PC-9 (cell line): ENCODE measurements around the gene HBS1L.

ENCODE experiments used
- EZH2 ChIP-seq: fragments of 200-600 bp; sonication (generic); IDR thresholded peaks from 2 replicates; pipeline ENCODE4 v1.8.0; 2017; ENCODE audit warnings: antibody characterized with exemption, low read depth
- TF ChIP-seq, protein P1 (sequence below): fragments of 200-600 bp; sonication (generic); conservative IDR thresholded peaks from 2 replicates; pipeline ENCODE4 v1.6.1; 2017; ENCODE audit warnings: mixed run types, antibody characterized with exemption, mild to moderate bottlenecking, moderate library complexity

- TF ChIP-seq EZH2, result no peak
- TF ChIP-seq, protein P1, sequence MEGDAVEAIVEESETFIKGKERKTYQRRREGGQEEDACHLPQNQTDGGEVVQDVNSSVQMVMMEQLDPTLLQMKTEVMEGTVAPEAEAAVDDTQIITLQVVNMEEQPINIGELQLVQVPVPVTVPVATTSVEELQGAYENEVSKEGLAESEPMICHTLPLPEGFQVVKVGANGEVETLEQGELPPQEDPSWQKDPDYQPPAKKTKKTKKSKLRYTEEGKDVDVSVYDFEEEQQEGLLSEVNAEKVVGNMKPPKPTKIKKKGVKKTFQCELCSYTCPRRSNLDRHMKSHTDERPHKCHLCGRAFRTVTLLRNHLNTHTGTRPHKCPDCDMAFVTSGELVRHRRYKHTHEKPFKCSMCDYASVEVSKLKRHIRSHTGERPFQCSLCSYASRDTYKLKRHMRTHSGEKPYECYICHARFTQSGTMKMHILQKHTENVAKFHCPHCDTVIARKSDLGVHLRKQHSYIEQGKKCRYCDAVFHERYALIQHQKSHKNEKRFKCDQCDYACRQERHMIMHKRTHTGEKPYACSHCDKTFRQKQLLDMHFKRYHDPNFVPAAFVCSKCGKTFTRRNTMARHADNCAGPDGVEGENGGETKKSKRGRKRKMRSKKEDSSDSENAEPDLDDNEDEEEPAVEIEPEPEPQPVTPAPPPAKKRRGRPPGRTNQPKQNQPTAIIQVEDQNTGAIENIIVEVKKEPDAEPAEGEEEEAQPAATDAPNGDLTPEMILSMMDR, result no peak
Measured at GRCh38 chr6:134974370-134974769, 80.3 kb downstream of the HBS1L start.
